Measurements from ENCODE around the gene PEAK1.
A peak's percentile ranks its signal among the peaks of the same experiment; 100 is the strongest.

PEAK1 gene

DNA sequence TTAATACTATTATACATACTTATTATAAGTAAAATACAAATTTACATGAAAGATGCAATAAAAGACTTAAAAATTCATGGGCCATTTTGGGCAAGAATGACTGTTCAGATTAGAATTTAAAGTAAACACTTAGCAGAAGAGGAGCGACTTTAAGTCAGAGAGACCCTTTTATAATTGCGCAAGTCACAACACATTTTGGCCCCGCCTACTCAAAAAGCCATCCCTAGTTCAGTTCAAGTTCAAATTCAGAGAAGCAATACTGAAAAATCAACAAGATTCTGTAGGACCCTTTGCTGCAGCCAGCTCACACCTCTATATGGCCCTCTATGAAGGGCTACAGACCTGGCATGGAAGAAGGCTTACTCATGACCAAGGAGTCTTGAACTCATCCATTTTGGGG, 64.6 kb downstream of the PEAK1 start:
- no peak for DNase-seq (ENCODE audit: low read depth)

DNA sequence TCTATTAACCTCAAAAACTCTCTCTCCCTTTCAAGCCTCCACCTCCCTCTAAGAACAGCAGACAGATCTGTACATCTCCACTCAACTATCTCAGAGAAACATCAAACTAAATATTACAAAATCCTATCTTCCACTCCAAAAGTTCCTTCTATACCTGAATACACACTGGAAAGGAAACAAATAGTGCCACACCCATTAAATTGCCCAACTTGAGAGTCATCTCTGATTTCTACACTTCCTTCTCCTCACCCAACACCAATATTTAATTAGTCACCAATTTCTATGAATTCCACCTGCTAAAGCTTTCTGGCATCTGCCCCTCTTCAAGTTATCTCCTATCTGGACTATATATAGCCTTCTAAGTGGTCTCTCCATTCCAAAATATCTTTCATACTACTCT, 65.8 kb downstream of the PEAK1 start:
- DNase-seq (ENCODE audit: low read depth), result peak; percentile 22

DNA sequence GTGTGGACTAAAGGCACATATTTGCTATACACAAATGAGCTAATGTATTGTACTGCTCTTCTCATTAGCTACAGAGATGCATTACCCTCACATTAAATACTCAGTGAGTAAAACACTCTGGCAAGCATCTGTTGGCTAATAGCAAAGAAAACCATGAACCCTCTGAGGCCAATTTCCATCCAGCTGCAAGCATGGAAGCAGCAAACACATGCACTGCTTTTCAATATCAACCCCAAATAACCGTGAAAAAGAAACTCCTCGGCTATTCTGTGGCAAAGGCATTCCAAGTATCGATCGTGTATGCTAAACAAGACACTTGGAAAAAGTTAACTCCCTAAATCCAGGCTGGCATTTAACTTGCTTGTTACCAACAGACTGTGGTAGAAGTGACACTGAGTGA, 67.0 kb downstream of the PEAK1 start:
- DNase-seq (ENCODE audit: low read depth), result no peak

DNA sequence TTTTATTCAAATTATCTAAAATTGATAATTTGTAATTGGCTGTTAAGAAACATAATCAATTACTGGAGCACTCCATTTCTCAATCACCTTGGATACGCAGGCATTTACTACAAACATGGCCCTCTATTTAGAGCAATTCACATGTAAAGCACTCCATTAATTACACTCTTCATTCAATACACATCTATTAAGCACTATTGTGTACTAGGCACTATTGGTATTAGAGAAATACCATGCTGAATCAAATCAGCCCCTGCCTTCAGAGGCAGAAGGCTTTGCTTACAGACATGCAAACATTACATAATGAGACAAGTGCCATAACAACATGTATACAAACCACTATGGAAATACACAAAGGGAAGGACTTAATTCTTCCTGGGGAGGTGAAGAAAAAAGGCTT, 69.1 kb downstream of the PEAK1 start:
- no peak for DNase-seq (ENCODE audit: low read depth)

DNA sequence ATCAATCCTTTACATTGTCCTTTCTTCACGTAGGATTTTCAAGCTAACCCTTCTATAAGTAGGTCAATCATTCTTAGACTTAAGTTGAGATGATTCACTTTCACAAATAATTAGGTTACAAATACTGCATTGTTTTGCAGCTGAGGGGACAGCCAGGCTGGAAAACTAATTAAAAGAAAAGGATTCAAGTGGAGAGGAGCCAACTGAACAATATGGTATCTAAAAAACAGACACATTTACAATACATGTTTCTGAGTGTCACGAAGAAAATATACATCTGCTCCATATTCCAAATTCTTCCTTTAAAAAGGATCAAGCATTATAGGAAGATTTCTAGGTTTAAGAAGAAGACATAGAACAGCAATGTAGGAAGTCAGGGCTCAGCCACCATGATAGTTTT, 70.2 kb downstream of the PEAK1 start:
- DNase-seq (ENCODE audit: low read depth), result no peak

DNA sequence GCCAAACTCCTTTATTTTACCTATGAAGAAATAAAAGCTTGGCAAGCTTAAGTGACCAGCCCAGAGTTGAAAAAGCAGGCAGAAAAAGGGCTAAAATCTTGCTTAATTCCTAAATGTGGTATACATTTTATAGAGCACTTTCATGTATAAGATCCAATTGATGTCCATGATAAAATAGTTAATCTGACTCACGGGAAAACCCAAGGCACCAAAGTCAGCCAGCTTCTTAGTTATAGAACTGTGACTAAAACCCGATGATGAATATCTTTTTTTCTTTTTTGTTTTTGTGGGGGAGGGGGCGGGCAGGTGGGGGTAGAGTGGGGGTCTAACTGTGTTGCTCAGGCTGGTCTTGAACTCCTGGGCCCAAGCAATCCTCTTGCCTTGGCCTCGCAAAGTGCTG, 71.4 kb downstream of the PEAK1 start:
- DNase-seq (ENCODE audit: low read depth), result no peak

DNA sequence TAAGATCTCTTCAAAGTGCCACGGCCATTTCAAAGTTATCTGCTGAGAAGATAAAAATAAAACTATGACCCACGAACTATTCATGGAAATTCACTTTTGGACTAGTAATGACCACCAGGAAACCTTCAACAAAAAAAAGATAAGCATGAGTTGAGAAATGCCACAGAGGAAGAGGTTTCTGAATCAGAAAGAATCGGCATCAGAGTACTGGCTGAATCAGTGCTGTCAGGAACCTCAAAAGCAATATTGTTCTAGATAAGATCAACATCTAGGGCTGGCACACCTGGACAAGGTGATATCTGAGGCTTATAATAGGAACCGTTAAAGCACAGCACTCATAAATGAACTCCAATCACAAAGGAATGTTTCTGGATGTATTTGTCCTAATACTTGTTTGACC, 72.7 kb downstream of the PEAK1 start:
- no peak for DNase-seq (ENCODE audit: low read depth)

DNA sequence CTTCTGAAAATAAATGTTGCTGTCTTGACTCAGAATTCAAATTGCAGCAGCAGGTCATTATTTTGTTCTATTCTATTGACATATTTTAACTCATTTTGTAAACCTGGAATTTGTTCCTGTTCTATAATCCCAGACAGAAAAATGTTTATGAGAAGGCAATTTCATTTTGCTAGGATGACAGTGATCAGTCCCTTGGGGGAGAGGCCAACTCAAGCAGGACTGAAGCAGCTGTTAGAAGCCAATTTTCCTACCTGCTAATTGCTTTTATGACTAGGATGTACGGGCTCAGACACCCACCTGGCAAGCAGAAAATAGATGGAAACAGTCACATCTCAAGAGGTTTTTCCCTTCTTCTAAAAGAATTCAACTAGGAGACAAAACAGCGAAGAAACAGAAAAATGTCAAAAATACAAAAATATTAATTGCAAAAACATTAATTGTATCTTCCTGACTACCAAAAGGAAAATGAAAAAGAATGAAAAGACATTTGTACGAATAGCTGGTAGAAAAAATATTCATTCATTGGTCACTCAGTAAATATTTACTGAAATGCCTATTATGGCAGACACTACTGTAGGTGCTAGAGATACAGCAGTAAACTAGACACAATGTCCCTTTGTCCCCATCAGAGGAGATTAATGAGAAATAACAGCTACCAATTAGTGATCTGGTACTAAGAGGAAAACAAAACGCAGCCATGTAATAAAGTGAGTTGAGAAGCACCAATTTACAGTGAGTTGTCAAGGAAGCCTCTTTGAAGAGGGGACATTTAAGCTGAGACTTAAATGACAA, 73.5 kb downstream of the PEAK1 start:
- no peak for DNase-seq (ENCODE audit: low read depth)

DNA sequence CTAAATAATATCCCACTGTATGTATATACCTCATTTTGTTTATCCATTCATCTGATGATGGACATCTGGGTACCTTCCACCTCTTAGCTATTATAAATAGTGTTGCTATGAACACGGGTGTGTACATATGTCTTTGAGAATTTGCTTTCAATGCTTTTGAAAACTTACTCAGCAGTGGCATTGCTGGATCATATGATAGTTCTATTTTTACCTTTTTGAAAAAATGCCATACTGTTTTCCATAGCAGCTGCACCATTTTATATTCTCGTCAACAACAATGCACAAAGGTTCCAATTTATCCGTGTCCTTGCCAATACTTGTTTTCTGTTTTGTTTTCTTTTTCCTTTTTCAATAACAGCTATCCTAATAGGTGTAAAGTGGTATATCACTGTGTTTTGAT, 77.1 kb downstream of the PEAK1 start:
- no peak for DNase-seq (ENCODE audit: low read depth)

DNA sequence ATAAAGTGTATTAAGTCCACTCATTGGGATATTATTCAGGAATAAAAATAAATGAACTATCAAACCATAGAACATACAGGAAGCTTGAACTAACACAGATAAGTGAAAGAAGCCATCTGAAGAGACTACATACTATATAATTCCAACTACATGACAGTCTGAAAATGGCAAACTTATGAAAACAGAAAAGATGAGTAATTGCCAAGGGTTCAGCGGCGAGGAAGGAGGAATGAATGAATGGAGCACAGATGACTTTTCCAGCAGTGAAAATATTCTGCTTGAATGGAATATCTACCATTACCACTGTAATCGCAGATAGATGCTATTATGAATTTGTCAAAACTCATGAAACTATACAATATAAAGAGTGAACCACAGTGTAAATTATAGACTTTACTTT, 79.7 kb downstream of the PEAK1 start:
- no peak for DNase-seq (ENCODE audit: low read depth)

DNA sequence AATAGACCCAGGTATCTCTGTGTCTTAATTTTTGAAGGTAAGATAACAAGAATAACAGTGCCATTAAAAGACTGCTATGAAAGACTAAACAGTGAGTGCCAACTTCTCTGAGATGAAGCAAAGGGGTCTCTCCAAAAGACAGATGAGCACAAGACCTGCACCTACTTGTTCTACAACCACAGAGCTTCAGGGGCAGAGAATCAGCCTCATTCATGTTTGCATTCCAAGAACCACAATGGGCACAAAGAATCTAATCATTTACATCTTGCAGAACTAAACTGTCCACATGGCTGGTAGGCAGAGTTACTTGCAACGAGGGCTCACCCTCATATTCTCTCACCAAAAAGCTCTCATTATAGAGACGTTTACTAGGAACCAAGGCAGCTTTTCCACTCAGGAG, 83.9 kb downstream of the PEAK1 start:
- no peak for DNase-seq (ENCODE audit: low read depth)

DNA sequence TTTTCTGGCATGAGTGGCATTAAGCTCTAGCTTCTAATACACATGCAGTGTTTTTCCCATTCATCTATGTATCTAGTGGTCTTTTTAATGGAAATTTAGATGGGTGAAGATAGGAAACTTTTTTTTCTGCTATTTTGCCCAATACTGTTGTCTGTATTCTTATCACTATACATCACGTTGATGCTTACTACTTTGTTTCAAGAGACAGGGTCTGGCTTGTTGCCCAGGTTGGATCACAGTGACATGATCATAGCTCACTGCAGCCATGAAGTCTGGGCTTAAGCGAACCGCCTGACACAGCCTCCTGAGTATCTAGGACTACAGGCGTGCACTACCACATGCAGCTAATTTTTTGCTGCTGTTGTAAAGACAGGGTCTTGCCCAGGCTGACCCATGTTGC, 84.6 kb downstream of the PEAK1 start:
- DNase-seq (ENCODE audit: low read depth), result no peak

DNA sequence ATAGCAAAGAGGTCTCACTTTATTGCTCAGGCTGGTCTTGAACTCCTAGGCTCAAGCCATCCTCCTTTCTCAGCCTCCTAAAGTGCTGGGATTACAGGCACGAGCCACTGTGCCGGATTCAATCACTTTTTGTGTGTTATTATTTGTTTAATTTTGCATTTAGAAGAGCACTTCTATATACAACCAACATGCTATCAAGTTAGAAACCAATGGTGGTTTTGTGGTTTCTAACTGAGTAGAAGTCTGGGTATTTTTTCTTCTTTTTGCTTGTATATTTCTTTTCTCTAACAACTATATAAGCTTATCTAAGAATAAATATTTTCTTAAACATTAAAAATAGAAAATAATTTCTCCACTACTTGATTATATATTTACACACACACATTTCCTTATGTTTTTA, 86.7 kb downstream of the PEAK1 start:
- no peak for DNase-seq (ENCODE audit: low read depth)

DNA sequence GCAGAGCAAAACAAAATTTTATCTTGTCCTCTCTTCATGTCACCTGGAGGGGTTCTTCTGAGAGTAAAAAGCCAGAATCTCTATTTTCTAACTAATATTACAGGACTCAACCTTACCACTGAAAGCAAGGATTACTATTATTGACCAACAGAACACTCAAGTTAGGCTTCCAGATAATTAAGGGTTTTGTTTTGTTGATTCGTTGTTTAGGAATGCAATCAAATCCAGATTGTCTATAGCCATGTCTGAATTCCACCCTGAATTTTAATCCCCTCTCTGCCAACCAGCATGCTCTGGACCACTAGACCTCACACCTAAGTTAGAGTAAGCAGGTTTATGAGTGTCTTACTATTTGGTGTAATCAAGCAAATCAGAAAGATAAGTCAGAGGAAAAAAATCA, 90.7 kb downstream of the PEAK1 start:
- peak; percentile 6 for DNase-seq (ENCODE audit: low read depth)

DNA sequence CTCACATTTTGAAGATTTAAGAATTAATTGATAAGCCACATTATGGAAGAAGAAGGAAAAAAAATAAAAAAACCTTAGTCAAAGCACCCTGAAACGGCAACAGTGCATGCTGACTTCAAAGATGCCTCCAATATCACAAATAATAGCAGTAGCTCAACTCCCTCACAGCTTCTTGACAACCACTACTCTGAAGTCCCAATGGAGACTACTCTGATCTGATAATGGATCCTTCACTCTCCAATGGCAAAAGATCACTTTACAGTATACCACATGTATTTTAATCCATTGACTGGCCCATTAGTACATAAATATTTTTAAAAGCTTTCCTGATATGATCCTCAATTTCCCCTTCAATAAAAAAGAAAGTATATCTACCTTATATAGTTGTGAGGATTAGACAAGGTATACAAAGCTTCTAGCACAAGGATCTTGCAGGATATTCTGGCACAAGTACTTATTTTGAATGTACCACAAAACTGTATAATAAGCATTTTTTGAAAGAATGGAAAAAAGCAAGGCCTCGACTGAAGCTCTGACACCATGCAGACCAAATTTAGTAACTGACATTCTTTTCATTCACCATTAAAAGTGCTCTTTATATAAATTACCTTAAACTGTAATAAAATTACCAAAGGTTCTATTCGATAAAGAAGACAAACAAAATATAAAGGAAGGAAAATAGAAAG, 91.9 kb downstream of the PEAK1 start:
- DNase-seq (ENCODE audit: low read depth), result no peak

DNA sequence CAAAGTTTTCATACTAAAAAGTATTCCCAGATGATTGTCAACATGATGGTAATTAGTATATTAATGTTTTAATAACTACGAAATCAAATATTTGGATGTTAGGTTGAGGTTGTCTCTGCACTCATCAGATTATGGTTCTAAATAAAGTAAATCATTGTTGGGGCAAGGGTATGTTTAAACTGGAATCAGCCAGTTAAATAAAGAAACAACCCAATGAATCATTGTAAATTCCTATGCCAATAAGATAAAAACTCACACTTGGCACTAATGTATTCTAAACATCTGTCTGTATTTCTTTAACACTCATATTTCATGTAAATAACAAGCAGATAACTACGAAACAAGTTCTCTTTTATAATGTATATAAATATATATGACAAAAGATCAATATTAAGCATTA, 92.7 kb downstream of the PEAK1 start:
- DNase-seq (ENCODE audit: low read depth), result no peak

DNA sequence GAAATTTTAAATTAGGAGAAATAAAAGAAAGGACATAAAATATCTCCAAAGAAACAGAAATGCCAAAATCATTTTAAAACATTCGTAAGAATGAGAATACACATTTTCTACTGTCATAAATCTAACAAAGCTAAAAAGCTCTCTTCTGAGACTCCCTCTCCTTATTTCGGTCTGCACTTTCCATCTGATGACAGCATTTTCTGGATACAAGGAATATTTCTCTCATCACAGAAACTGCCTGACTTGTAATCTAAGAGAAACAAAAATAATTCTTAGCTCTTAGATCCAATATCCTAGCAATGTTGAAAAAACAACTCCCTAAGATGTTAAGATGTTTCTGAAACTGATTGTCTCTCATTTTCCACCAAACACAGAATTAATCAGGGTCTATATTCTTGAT, 93.5 kb downstream of the PEAK1 start:
- no peak for DNase-seq (ENCODE audit: low read depth)

DNA sequence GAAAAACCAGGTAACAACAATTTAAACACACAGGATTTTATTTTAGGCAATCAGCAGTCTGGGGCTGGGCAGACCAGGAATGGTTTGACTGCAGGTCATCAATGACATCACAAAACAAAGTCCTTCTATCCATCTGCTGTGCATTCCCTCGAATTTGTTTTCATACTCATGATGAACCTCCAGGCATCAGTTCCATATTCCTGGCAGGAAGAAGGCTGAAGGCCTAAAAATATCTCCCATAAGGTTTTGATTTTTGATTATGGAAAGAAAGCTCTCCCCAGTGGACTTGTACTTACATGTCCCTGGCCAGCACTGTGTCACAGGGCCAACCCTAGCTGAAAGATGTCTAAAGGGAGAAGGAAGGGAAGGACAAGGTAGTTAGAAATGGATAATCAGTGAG, 107.4 kb downstream of the PEAK1 start:
- DNase-seq (ENCODE audit: low read depth), result peak; percentile 7

DNA sequence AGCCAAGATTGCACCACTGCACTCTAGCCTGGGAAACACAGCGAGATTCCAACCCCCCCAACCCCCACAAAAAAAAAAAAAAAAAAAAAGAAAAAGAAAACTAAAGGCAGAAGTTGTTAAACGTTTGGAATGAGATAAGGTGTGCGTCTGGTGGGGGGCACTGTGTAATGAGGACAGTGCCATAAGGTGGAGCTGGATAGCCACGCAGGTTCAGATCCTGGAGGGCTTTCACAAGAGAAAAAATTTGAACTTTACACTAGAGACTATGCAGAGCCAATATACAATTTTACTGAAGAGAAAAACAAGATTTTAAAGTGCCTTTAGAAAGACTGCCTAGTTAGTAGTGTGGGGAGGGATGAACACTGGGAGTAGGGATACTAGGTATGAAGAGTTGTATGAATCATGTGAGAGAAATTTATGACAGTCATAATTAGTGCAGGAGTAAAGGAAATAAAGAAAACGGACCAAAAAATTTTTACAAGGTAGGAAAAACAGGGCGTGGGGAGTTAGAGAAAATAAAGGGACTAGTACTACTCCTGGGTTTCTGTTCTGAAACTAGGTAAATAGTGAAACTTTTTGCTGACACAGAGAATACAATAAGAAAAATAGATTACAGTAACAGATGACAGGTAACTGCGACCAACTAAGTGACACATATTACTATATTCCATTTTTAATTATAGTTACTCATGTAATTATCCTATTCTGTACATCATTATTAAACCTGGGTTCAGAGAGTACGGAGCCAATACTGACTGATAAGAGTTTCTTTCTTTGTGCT, 108.1 kb downstream of the PEAK1 start:
- peak; percentile 58 for DNase-seq (ENCODE audit: low read depth)

DNA sequence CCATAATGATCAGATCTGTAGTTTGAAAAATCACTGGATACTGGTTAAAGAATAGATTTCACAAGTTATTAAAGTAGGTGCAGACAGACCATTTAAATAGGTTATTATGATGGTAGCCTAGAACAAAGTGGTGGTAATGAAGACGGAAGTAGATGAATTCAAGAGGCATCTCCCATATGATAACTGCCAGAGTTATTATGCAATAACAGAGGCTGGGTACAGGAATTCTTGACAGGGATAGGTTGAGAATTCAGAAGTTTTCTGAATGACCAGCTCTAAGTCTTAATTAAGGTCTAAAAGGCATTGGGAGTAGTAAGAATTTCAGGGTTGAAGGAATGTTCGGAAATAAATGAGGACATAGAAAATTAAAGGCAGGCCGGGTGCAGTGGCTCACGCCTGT, 108.9 kb downstream of the PEAK1 start:
- no peak for DNase-seq (ENCODE audit: low read depth)

DNA sequence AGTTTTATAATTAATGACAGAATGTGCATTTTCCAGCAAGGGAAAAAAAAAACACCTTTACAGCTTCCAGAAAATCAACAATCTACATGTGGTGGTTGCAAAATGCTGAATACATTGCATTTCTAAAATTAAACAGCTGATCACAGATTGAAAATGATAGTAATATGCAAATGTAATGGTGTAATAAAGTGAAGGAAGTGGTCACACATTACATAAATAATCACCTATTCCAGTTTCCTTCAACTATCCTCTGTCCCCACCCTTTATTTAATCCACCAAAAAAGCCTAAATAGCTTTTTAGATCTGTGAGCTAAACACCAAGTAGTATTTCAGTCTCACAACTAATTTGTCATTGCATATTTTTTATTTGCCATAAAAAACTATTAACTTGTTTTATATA, 110.5 kb downstream of the PEAK1 start:
- no peak for DNase-seq (ENCODE audit: low read depth)

DNA sequence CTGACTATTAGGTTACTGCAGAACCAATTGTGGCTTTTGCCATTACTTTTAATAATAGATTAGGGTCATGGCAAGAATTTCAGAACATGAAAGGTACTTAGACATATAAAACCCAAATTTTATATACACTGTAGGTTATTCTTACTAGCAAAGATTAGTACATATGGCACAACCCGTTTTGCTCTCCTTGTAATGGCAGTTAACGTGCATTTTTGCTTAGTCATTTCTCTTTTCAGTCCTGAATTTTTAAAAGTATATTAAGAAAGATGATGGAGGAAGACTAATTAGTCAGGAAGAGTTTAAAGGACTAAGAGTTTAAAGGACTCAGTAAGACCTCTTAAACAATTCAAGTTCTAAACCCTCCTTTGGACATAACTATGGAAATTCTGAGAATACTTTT, 114.0 kb downstream of the PEAK1 start:
- DNase-seq (ENCODE audit: low read depth), result no peak

DNA sequence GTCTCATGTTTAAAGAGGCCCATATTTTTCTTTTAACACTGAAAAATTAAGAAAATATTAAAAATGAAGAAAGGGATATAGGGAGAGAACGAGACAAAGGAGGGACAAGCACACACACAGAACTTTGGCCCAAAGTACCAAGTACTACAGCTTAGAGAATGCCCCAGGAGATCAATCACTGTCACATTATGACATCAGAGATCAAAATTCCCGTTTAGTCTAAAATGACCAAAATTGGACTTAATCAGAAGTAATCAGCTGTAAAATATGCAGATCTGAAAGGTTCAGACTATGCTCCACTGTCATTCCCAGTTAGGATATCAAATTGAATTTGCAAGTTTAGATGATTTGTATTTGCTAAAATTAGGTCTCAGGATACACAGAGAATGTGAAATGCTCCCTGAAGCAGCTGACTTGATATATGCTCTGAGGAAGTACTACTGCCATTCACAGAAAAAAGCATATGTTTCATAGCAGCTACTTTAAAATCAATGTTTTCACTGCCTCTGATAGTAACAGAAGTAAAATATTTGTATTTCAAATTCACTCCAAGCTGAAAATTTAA, 123.0 kb downstream of the PEAK1 start:
- DNase-seq (ENCODE audit: low read depth), result no peak

Measured in ELR (cell line).